Smooth muscle cell (in vitro differentiated cells): Measurements from ENCODE around the gene BCL11B. TPM values are rescaled to one million over a fixed set of nuclear protein-coding genes. Genes with fewer than 3 reads are reported as not detected.

Experiments
- DNase-seq: peaks from one replicate; lab custom pipeline; 2025; ENCODE audit not compliant: unreplicated experiment; lab: John Stamatoyannopoulos, UW
- H2AFZ ChIP-seq: fragments of 200-600 bp; sonication (generic); 2 replicates; pipeline ENCODE4 v1.6.0; 2016; ENCODE audit warnings: antibody characterized with exemption, low read depth, mild to moderate bottlenecking
- H3F3A ChIP-seq: fragments of 200-600 bp; sonication (generic); 2 replicates; pipeline ENCODE4 v1.6.0; 2017; ENCODE audit warnings: antibody characterized with exemption, low read depth
- H3K27ac ChIP-seq: fragments of 200-600 bp; sonication (generic); 2 replicates; pipeline ENCODE4 v1.5.1; 2016; ENCODE audit warnings: low read depth, mild to moderate bottlenecking
- H3K27me3 ChIP-seq: fragments of 200-600 bp; sonication (generic); 2 replicates; pipeline ENCODE4 v1.6.1; 2016; ENCODE audit warnings: low read depth, mild to moderate bottlenecking
- H3K36me3 ChIP-seq: fragments of 200-600 bp; sonication (generic); 2 replicates; pipeline ENCODE4 v1.5.1; 2016; ENCODE audit warnings: low read depth
- H3K4me1 ChIP-seq: fragments of 200-600 bp; sonication (generic); 2 replicates; pipeline ENCODE4 v1.5.1; 2016; ENCODE audit warnings: low read depth
- H3K4me2 ChIP-seq: fragments of 200-600 bp; sonication (generic); 2 replicates; pipeline ENCODE4 v1.6.0; 2016; ENCODE audit warnings: mild to moderate bottlenecking
- H3K4me3 ChIP-seq: fragments of 200-600 bp; sonication (generic); 2 replicates; pipeline ENCODE4 v1.5.1; 2016; ENCODE audit warnings: mild to moderate bottlenecking
- H3K79me2 ChIP-seq: fragments of 200-600 bp; sonication (generic); 2 replicates; pipeline ENCODE4 v1.6.0; 2016; ENCODE audit warnings: low read depth, mild to moderate bottlenecking
- H3K9ac ChIP-seq: fragments of 200-600 bp; sonication (generic); 2 replicates; pipeline ENCODE4 v1.6.0; 2016; ENCODE audit warnings: low read depth
- H3K9me3 ChIP-seq: fragments of 200-600 bp; sonication (generic); replicated peaks from 2 replicates; pipeline ENCODE4 v1.5.1; 2016; ENCODE audit warnings: low read depth
- H4K20me1 ChIP-seq: fragments of 200-600 bp; sonication (generic); 2 replicates; pipeline ENCODE4 v1.6.0; 2016; ENCODE audit warnings: low read depth
- CTCF ChIP-seq: fragments of 200-600 bp; sonication (generic); IDR thresholded peaks from 2 replicates; pipeline ENCODE4 v1.5.1; 2017; ENCODE audit warnings: borderline replicate concordance, mild to moderate bottlenecking, antibody characterized with exemption; ENCODE audit not compliant: insufficient read depth, poor library complexity, severe bottlenecking
- WGBS: methylation state at CpG from one replicate; pipeline ENCODE4 v1.1.7; 2016; ENCODE audit warnings: low lambda C conversion rate; 5-methylcytosine and 5-hydroxymethylcytosine counted together
- polyA plus RNA-seq: library from polyadenylated mRNA; unstranded; fragments of >200 nt; fragmentation: Nextera tagmentation; extraction: Ambion mirVana; gene quantifications from 2 replicates; pipeline ENCODE4 v1.2.1, GENCODE V29; 2016
- total RNA-seq: library from RNA; depleted of rRNA; stranded (reverse); fragments of >200 nt; gene quantifications from 2 replicates; pipeline ENCODE4 v1.2.3, GENCODE V29; 2014

The BCL11B gene
- total and polyA plus RNA-seq, 2 experiments from 2014 or later: 0.56 to 3.0 TPM

DNA sequence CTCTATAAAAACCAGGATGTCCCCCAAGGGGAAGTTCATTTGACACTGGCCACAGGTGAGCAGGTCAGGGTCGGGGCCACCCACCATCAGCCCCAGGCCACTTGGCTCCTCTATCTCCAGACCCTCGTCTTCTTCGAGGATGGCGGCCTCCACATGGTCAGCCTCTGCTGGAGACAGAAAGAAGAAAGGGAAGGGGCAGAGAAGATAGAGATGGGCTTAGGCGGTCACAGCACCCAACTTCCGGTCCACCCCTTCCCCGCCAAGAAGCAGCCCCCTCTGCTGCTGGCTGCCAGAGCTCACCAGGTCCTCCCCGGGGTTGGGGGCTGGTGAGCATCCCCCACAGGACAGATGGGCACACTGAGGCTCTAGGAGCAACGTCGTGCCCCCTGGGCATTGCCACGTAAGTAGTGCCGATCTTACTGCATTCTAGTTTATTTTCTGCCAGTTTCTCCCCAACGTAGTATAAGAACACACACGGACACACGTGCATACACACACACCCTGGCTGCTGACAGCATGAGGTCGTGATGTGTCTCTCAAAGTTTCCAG lies 14.2 kb downstream of the BCL11B start:
- H3K27me3 ChIP-seq: no peaks in the 10 kb centered on the region
- no peak overlapping the region for H3K4me3 ChIP-seq
- no peaks in the 10 kb centered on the region for H3K36me3 ChIP-seq
- no peak overlapping the region for H3K27ac ChIP-seq
- no peak for TF ChIP-seq CTCF
- 93% methylated on average over 16 of the region's 16 CpGs for WGBS
- no peak overlapping the region for H3K9ac ChIP-seq
- peaks cover 9% of the 10 kb centered on the region for H3K4me1 ChIP-seq
- no peaks in the 10 kb centered on the region for H4K20me1 ChIP-seq
- H3F3A ChIP-seq: no peaks in the 10 kb centered on the region
- peaks cover 19% of the 10 kb centered on the region for H3K79me2 ChIP-seq
- H2AFZ ChIP-seq: no peak overlapping the region
- no peak overlapping the region for H3K4me2 ChIP-seq
- no peak for DNase-seq
- no peaks in the 10 kb centered on the region for H3K9me3 ChIP-seq

- Histone ChIP-seq H2AFZ (no peak overlapping the region), H3K79me2 (peaks cover 18% of the 10 kb centered on the region), H3K36me3 (no peaks in the 10 kb centered on the region), H3K9ac (no peak overlapping the region), H3K27me3 (no peaks in the 10 kb centered on the region), H3F3A (no peaks in the 10 kb centered on the region), H3K4me3 (no peak overlapping the region), H3K9me3 (no peaks in the 10 kb centered on the region), H3K4me2 (no peak overlapping the region), H4K20me1 (no peaks in the 10 kb centered on the region), H3K4me1 (peaks cover 9% of the 10 kb centered on the region), H3K27ac (no peak overlapping the region)
- no peak for DNase-seq
- 99% methylated on average over 14 of the region's 14 CpGs for WGBS
- TF ChIP-seq CTCF: no peak
These were observed 14.8 kb downstream of the BCL11B start for GRCh38 chr14:99257122-99257672.

DNA sequence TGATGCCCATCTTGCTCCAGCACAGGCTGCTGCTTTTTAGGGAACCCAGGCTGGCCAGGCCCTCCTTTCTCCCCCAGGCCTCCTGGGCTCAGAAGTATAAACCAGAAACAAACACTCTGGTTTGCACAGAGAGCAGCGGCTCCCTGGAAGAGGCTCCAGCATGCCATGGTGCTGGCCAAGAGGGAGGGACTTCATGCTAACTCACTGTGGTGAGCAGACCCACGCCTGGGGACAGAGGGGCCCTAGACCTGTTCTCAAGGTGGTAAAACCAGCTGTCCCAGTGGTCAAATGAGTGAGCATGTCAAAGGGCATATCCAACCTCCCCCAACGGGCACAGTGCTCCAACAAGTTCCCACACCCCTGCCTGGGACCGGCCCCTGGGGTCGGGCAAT lies 15.5 kb downstream of the BCL11B start:
- Histone ChIP-seq H3K27me3 (no peaks in the 10 kb centered on the region), H3K4me2 (no peak overlapping the region), H3K9me3 (no peaks in the 10 kb centered on the region), H3K79me2 (peaks cover 18% of the 10 kb centered on the region), H3K4me3 (no peak overlapping the region), H3K4me1 (peaks cover 5% of the 10 kb centered on the region), H3K36me3 (no peaks in the 10 kb centered on the region), H2AFZ (no peak overlapping the region), H3K9ac (no peak overlapping the region), H3K27ac (no peak overlapping the region), H4K20me1 (no peaks in the 10 kb centered on the region), H3F3A (no peaks in the 10 kb centered on the region)
- 73% methylated on average over 5 of the region's 5 CpGs for WGBS
- no peak for DNase-seq
- no peak for TF ChIP-seq CTCF
